Activated CD8-positive, alpha-beta memory T cell treated with anti-CD3 and anti-CD28 coated beads, Interleukin-2, amount 50 U/mL, for 24 hours (primary cell): ENCODE results near the gene KPNA4.
"Not testable (repeated sequence)": the region's sequence is repeated elsewhere in the genome, so short reads cannot be mapped to it uniquely, and the experiment has no call there.

Source experiments
- DNase-seq: peaks from one replicate; pipeline ENCODE4 v3.0.0-alpha.2; 2020; ENCODE audit errors: extremely low read depth

KPNA4 gene

DNA sequence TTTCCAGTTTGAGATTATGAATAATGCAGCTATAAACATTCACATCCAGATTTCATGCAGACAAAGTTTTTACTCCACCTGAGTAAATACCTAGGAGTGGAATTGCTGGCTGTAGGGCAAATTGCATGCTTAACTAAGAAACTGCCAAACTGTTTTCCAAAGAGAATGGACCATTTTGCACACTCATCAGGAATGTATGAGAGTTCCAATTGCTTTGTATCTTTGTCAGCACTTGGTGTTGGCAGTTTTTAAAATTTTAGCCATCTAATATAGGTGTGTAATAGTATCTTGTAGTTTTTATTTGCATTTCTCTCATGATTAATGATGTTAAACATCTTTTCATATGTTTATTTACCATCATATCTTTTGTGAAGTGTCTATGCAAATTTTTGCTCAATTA, 75.2 kb downstream of the KPNA4 start:
- DNase-seq = no peak

DNA sequence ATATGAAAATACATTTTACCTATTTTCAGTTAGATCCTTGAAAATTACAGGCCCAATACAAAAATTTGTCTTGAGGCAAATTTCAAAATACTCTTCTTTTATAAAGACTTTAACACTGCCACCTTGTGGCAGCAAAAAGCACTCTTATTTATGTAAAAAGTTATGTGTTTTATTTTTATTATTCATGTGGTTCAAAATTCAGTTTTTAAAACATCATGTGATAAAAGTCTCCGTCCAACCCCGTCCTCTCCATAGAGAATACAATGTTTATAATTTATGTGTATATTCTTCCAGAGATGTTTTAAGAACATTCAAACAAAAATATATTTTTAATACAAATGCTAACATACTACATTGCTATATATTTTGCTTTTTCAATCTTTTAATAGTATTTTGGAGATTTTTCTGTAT, 78.9 kb downstream of the KPNA4 start:
- no peak for DNase-seq

DNA sequence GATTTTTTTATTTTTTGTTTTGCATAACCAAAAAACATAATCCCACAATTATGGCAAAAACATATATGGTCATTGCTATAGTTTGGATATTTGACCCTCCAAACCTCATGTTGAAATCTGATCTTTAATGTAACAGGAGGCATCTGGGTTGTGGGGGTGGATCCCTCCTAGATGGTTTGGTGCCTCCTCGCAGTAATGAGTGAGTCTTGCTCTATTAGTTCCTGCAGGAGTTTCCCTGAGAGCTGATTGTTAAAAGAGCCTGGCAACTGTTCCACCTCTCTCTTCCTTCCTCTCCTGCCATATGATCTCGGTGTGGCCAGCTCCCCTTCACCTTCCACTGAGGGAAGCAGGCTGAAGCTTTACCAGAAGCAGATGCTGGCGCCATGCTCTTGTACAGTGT, 82.6 kb downstream of the KPNA4 start:
- no peak for DNase-seq

DNA sequence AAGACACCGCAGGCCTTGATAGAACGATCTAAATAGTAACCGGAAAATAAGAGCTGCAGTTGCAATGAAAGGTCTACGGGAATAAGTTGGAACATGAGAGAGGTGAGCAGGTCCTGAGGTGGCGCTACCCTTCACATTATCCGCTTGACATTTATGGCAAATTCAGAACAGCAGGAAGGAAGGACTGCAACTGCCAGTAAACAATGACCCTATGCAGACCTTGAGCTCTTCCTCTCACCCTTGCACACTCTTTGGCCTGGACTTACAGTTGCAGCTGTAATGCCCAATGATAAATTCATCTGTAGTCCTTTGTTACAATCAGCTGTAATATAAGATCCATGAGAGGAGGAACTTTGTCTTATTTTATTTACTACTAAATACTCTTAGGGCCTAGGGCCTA, 83.5 kb downstream of the KPNA4 start:
- no peak for DNase-seq

DNA sequence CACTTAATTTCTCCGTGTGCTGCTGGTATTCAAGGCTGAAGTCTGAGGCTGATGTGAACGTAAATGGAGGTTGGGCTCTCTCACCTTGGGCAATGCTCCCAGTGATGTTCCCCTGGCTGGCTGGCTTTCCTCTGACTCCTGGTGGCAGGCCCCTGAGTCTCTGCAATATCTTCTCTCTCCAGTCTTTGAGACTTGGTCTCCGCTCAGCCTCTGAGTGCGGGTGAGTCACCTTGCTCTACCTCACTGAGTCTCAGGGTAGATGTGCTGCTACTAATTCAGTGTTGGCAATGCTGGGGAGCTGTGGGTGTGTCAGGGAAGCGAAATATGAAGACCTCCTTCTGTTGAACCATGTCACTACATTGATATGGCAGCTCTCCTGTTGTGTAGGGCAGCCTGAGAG, 84.4 kb downstream of the KPNA4 start:
- DNase-seq = no peak

DNA sequence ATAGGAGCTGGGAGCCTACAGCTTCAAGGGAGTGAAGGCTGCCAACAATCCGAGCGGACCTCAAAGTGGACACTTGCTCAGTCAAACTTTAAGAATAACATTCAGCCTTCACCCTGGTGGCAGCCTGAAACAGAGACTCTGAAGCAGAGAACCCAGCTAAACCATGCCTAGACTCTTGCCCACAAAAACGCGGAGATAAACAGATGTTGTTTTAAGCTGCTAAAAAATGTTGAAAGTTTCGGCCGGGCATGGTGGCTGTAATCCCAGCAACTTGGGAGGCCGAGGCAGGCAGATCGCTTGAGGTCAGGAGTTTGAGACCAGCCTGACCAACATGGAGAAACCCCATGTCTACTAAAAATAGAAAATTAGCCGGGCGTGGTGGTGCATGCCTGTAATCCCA, 86.0 kb downstream of the KPNA4 start:
- DNase-seq = no peak

DNA sequence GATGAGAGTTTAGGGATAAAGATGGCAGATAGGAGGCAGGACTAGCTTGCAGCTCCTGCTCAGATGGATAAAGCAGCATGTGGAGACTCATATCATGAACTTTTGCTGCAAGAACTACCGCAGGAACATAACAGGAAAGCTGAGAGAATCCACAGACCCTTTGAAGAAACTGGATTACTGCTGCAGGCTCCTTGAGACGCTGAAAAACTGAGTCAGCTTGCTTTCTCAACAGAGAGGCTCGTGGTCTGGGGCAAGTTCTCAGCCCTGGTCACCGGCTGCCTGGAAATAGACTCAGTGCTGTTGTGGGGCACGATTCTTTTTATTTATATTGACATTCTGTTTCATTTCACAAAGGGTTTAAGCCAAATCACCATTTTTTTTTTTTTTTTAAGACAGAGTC, 87.0 kb downstream of the KPNA4 start:
- DNase-seq = no peak

DNA sequence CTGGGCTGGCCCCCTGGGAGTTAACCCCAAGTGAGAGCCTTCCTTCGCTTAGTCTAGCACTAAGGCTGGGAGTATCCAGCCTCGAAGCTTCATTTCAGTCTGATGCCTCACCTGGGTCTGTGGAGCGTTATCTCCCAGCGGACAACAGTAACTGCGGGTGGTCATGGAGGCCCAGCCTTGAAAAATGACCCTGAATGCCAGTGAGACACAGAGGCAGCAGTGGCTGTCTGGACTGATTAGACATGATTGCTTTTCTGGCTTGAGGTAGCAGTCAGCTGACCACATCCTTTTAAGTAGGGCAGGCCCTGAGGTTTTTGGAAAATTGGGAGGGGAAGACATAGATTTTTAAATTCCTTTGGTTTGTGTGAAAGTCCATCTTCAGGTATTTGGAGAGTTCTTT, 87.6 kb downstream of the KPNA4 start:
- no peak for DNase-seq

DNA sequence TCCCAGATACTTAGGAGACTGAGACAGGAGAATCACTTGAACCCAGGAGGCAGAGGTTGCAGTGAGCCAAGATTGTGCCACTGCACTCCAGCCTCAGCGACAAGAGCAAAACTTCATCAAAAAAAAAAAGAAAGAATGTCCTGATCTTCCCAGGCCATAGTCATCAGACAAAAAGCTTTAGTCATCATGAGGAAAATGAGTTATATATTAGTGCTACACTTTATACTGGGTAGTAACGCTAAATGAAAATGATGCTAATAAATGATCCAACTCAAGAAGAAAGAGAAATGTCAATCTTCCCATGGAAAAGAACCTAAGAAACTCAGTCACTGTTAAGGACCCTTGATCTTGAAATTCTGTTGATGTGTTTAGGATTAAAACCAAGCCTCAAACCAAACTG, 89.5 kb downstream of the KPNA4 start:
- no peak for DNase-seq

DNA sequence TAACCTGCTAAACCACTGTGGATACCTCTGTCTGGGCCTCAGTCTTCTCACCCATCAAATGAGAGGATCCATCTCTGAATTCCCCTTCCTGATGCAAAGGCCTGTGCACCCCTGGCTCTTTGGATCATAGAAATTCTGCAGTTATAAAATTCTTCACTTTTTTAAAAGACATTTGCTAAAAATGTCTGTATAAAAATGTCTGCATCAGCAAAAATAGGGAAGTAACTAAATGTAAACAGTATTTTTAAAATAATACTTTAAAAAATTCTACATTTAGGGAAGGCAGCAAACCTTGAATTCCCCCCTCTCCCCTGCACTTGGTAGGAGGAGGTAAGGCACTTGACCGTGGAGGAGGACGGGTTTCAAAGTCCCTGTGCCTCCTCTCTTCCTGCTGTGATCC, 90.2 kb downstream of the KPNA4 start:
- no peak for DNase-seq

DNA sequence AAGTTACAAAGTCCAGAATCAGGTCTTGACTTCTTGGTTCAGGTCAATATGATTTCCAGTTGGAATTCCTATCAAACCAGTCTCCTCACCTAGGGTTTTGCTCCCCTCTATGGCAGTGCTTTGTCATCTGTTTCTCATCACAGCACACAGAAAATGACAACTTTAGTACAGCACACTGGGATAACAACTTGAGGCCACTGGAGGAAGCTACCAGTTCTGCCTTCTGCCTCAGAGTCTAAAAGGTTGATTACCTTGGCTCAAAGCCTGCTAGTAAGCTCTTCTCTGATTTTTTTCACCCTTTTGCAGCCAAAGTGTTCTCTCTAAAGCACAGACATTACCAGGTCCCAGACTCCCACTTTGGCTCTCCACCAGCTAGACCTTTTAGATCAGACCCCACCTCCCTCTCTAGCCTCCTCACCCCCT, 90.9 kb downstream of the KPNA4 start:
- no peak for DNase-seq

DNA sequence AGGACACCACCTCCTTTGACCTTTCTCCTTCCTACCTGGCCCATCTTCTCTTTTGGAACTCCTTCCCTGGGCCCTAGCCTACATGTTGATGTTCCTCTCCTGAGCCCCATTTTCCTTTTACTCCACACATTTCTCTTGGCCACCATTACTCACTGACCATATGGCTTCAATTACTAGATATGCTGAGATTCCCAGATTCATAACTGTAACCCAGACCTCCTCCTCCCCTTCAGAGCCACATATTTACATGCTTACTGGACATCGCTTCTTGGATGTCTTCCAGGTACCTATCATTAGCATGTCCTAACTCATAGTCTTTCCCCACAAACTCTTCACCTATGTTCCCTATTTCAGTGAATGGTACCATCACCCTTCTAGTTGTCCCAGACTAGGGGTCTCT, 91.4 kb downstream of the KPNA4 start:
- DNase-seq = no peak

DNA sequence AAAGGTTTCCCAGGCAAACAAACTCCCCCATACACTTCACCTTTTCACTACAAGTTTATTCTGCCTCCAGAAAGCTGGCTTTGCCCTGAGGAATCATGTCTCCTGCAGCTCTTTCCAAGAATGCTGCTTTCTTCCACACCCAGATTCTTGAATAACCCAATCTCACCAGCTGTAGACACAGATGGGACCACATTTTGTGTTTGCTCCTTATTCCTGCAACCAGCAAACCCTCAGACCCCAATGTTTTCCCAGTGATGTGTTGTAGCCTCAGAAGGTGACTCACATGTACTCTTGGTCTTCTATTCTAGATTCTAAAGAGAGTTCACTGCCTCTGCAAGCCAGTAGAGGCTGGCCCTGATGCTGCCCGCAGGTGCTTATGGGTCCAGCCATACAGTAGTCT, 92.2 kb downstream of the KPNA4 start:
- DNase-seq = no peak

DNA sequence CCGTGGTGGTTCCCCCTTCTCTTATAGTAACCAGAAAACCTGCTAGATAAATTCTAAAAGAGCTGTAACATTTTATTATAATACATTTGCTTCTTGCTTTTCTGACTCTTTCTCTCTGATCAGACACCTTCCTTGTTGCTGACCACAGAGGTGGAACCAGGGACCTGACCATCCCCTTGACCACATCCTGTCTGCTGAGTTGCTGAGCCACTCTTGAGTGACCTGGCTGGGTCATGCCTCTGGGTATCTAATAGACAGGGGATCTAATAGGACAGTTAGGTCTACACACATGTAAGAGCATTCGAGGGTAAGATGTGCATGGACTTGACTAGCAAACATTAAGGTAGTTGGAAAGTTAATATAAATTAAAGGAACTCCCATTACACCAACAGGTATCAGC, 93.0 kb downstream of the KPNA4 start:
- DNase-seq = no peak

DNA sequence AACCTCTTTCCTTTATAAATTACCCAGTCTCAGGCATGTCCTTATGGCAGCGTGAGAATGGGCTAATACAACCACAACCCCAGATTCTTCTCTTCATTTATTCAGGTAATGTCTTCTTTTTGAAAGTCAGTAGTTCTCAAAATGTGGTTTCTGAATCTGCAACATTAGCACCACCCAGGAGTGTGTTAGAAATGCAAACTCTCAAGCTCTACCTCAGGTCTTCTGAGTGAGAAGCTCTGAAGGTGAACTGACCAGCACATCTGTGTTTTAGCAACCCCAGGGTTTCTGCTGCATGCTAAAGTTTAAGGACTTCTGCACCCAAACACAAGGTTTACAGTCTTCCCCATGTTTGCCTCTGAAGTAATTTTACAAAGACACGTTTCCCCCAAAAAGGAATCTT, 93.5 kb downstream of the KPNA4 start:
- DNase-seq = no peak

DNA sequence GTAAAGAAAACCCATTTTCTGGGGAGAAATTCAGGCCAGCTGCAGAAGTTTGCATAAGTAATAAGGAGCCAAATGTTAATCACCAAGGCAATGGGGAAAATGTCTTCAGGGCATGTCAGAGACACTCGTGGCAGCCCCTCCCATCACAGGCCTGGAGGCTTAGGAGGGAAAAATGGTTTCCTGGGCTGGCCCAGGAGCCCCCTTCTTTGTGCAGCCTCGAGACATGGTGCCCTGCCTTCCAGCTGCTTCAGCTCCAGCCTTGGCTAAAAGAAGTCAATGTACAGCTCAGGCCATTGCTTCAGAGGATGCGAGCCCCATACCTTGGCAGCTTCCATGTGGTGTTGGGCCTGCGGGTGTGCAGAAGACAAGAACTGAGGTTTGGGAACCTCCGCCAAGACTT, 95.2 kb downstream of the KPNA4 start:
- no peak for DNase-seq

DNA sequence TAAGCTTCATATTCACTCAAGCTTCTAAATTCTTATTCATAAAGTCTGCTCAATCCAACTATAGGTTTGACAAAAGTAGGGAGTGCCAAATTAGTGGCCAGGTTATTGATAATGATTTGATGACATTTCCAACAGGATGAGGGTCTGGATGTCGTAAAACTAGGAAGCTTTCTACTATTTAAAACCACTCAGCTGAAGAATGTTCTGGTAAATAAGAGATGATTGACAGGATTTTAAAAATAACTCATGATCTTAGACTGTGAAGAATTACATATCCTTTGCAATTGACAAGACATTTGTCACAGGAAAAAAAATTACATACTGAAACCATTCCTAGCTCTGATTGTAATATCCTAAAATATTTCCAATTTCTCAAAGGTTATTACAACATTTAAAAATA, 100.4 kb downstream of the KPNA4 start:
- no peak for DNase-seq

DNA sequence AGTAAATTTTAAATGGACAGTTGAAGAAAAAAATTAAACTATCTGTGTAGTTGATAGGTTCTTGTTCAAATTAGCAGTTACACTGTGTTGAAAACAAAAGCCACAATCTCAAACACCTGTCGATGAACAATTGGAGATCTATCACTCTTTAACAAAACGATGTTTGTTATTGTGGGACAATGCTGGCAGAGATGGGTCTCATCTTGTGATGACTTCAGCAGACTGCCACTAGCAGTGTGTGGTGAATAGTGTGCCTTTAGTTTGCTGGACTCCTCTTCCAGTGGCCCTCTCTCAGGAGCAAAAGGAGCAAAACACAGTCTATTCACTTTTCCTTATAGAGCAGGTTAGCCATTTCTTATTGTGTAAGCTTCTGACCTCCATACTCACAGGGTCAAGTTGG, 101.0 kb downstream of the KPNA4 start:
- no peak for DNase-seq

DNA sequence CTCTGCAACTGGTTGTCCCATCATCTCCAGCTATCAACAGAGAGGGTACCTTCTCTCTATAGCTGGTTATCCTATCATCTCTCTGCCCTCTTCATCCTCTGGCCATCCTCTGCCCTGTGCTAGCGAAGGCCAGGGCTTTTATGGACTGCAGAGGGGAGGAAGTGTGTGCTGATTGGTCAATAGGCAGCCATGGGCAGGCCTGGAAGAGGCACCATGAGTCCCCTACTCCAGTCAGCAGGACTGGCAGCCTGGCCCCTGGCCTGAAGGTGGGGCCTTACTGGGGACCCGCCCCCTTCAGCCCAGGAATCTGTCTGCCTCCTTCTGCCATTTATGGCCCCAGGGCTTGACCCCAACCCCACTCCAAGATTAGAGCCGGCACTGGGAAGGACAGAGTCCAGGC, 105.3 kb downstream of the KPNA4 start:
- DNase-seq = no peak

DNA sequence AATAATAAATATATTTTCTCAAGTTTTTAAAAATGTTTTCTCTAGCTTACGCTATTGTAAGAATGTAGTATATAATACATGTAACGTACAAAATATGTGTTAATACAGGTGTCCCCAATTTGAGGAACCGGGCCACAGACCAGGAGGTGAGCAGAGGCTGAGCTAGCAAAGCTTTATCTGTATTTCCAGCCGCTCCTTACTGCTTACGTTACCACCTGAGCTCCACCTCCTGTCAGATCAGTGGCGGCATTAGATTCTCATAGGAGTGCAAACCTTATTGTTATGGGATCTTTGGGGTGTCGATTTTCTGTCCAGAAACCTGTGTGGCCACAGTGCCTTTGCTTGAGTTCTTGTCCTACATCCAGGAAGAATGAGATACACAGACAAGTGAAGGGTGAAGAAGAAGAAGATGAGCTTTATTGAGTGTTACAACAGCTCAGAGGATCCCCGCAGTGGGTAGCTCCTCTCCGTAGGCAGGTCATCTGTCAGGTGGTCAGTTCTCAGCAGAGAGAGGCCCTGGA, 105.9 kb downstream of the KPNA4 start:
- DNase-seq = no peak

DNA sequence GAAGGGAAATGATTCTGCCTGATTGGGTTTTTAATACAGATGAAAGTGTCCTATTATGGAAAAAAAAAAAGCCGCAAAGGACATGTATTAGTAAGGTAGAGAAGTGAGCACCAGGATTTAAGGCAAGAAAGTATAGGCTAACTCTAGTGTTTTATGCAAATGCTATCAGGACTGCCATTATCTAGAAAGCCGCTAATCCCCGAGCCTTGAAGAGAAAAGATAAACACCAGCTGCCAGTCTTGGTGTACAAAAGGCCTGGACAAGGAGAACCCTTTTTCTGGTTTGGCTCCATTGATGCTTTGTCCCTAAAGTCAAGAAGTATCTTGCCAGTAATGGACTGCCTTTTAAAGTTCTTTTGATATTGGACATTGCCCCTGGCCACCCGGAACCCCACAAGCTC, 107.2 kb downstream of the KPNA4 start:
- no peak for DNase-seq

DNA sequence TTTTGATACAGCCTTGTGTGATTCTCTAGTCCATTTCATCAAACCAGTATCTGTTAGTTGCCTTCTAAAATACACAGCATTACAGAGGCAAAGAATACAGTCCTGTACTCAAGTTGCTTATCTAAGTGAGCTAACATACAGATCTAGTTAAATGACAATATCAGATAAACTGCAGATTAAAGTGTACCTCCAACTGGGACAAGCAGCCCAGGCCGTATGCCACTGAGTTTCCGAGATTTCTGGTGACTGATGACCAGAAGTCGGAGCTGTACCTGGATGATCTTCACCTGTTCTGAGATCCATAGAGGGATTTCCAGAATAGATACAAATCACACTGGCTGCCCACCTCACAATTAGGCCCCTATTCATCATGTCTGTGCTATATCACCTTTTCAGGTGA, 109.5 kb downstream of the KPNA4 start:
- DNase-seq = no peak

DNA sequence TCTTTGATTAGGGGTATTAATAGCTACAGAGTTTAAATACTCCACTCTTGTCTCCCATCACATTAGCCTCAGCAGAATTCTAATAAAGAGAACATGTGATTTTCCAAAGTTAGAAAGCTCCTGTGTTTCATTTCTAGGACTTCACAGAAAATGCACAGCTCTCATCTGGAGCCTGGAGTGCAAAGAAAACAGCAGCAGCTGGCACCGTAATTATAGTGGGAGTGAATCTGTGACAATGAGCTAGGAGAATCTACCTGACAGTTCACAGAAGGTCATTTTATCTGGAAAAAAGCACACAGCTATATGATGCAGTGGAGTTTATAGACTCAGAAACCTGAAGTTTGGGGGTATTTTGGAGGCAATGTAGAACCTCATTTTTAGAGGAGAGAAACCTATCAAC, 110.4 kb downstream of the KPNA4 start:
- no peak for DNase-seq

DNA sequence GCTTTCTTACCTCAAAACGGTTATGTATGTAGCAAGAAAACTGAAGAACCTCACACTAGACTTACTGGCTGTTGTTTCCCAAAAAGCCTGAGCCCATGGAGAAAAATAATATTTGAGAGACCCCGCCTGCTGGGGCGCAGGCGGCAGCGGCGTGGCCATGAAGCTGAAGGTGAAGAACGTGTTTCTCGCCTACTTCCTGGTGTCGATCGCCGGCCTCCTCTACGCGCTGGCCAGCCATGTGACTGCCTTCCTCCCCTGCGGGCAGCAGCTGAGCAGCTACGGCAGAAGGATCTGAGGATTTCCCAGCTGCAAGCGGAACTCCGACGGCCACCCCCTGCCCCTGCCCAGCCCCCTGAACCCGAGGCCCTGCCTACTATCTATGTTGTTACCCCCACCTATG, 113.1 kb downstream of the KPNA4 start:
- DNase-seq = not testable (repeated sequence)

DNA sequence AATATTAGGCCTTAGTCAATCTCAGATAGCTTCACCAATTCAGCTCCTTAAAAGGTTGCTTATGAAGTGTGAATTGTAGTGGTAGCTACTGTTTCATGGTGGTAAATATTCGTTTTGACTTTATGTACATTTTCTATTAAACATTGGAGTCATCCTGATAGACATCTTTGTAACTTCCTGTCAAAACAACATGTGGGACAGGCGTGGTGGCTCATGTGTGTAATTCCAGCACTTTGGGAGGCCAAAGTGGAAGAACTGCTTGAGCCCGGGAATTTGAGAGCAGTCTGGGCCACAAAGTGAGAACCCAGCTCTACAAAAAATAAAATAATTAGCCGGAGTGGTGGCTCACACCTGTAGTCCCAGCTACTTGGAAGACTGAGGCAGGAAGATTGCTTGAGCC, 113.8 kb downstream of the KPNA4 start:
- DNase-seq = no peak
